Measurements from ENCODE around the gene PARP8.

Gene PARP8

DNA sequence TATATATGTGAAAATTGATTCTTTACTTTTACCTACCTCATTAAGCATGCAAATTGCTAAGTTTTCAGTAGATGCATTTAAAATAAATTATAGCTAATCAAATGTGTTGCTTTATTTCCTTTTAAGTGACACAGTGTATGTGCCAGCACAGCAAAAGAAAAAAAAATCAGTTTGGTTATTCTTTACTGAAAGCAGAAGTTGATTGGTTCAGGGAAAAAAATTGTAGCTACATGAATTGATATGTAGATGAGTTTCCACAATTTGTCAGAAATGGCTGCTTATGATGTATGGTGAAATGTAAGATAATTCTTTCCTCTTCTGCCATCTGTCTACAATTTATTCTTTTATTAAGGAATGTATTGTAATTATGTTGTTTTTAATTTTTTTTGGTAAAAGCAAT is 57.8 kb downstream of the PARP8 start:
- in situ Hi-C loops (cut with HindIII; ENCODE audit: low sequenced_read_pairs) = no loop called here

DNA sequence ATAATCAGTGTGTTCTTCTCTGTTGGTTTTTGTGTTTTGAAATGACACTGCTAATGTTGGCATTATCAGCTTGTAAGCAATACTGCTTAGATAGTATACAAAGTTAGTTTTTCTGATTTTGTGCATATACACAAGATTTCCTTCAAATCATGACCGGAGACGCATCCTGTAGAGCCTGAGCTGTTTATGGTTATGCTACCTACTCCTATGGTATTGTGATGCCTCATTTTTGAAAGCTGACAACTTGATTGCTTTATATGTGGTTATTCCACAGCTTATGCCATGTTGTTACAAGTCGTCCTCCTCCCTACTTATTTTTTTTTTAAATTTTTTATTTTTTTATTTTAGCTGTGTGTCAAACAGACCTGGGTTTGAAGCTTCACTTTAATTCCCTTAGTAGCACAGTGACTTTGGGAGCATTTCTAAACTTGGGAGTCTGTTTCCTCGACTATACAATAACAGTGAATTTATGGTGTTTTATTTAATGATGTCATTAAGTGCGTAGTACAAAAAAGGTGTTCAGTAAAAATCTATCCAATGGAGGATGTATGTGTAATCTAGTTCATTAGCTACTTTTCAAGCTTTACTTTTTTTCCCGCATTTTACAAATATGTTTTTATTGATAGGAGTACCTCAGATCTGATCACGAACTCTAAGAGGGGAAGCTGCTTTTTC is 59.5 kb downstream of the PARP8 start:
- in situ Hi-C loops (cut with HindIII; ENCODE audit: low sequenced_read_pairs) = loop anchor here (5.0 kb wide), 1 partner anchor 56 kb away; no protein-coding TSS in a partner anchor

DNA sequence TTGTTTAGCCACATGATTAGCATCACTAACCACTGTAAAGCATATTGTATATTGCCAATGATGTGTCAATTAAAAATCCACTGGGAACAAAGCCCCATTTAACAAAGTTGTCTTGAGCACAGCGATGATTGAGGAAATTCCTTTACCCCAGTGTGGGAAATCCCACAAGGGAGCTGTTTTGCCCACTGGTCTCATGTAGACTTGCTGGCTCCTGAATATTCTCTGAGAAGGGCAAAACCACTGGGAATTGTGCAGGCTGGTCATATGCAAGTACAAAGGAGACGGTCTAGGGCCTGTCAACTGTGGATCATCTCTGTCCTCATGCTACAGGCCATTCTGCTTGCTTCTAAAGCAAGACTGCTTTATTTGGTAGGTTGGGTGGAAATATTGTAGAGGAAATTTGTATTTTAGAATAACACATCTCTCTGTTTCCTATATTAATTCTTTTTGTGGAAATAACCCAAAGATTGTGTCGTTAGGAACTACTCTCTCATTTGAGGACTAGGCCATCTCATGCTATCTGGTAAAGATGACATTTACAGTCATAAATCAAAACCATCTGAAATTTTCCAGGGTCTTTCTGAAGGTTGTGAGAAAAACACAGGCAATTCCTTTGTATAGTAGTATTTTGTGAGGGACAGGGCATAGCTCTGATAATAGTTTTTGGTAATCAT is 60.2 kb downstream of the PARP8 start:
- in situ Hi-C loops (cut with HindIII; ENCODE audit: low sequenced_read_pairs) = loop anchor here (5.0 kb wide), 1 partner anchor 56 kb away; no protein-coding TSS in a partner anchor

DNA sequence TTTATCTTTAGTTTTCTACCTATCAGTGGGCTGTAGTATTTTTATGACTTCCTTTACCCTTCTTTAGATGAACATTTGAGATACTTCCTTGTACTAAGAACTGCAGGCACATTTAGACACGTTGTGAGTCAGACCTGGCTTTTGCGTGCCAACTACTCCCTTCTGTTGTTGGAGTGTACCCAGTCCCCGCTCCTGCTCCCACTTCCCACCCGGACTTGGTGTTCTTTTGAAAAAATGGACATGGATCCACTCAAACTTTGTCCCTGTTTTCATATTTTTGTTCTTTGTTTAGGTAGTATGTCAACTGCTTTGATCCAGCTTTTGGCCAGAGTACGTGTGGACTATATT is 60.7 kb downstream of the PARP8 start:
- in situ Hi-C loops (cut with HindIII; ENCODE audit: low sequenced_read_pairs) = loop anchor here (5.0 kb wide), 1 partner anchor 55 kb away; no protein-coding TSS in a partner anchor

DNA sequence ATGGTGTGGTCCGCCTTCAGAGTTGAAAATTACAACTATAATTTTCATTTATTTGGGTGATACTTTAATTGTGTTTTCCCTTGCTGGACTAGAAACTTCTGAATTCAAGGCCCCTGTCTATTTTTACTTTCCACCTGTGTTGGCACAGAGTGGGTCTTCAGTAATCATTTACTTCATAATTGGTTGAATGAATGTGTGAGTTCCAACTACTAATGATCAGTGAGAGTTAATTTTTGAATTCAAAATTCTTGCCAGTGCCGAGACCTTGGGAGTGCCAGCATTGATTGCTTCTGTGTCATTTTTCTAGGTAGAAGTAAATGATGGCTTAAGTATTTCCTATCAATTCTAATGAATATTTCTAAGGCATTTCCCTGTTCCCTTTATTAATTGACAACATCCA is 61.4 kb downstream of the PARP8 start:
- in situ Hi-C loops (cut with HindIII; ENCODE audit: low sequenced_read_pairs) = loop anchor here (5.0 kb wide), 1 partner anchor 54 kb away; no protein-coding TSS in a partner anchor

DNA sequence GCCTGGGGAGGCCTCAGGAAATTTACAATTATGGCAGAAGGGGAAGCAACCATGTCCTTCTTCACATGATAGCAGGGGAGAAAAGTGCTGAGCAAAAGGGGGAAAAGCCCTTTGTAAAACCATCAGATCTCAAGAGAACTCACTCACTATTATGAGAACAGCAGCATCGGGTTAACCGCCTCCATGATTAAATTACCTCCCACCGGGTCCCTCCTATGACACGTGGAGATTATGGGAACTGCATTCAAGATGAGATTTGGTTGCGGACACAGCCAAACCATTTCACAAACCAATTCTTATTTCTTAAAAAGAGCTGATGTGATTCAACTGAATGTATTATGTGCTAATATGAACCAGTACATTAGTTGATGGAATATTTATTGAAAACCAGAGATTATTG is 63.9 kb downstream of the PARP8 start:
- in situ Hi-C loops (cut with HindIII; ENCODE audit: low sequenced_read_pairs) = no loop called here

DNA sequence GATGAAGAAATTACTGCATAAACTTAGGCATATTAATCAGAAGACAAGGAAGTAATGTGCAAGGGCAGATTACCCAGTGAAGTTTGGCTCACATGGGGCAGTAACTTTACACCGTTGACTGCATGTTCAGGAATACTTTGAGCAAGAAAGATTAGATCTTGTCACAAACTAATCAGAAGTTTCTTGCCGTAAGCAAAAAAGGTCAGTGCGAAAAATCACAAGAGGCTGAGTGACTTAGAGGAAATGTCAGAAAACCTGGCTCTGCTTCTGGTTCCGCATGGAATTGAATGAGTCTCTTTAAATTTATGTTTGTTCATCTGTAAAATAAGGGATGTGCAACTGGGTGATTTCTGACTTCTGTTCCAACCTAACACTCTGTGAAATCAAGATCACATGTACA is 64.4 kb downstream of the PARP8 start:
- in situ Hi-C loops (cut with HindIII; ENCODE audit: low sequenced_read_pairs) = no loop called here

DNA sequence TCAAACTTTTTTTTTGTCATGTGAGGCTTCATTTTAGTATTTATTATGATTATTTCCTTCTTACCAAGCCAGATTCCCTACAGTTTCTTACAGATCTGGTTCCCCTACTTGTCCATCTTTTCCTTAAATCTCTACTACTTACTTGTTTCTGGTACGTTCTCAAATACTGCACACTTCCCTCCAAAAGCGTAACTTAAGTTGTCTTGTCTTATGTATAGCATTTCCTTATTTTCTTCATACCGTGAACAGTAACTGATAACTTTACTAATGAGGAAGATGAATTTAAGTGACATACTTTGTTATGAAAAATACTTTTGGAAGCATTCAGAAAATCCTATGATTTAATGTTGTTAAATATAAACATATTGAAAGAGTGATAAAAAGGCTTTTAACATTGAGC is 67.3 kb downstream of the PARP8 start:
- in situ Hi-C loops (cut with HindIII; ENCODE audit: low sequenced_read_pairs) = no loop called here

DNA sequence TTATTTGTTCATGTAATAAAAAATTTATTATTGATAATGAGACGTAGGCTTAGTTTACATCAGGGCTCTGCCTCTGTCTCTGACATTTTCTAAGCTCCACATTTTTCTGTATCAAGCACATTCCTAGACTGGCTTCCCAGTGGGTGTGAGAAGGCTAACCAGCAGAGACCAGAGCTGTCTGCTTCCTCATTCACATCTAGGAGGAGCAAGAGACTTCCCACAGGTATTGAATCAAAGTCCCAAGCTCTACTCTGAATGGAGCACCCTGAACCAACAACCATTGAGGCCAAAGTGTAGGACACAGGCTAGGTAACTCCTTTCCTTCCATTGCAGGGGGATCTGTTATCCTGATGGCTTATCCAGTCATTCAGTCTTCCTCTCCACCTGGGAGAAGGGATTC is 72.4 kb downstream of the PARP8 start:
- in situ Hi-C loops (cut with HindIII; ENCODE audit: low sequenced_read_pairs) = no loop called here

DNA sequence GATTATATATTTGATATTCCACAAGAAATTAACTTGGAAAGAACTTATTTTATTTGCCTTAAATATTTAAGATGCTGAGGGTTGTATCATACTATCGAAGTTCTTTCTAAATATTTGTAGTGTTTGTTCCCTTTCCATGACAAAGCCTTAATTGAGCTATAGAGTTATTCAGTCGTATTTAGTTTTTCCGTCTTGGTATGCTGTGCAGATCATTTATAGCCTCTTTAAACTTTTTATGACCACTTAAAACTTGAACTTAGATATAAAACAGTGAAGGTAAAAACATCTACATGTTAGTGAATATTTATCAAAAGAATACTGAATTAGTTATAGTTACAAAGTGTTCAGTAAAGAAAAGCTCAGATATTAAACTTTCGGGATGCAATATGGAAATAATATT is 74.4 kb downstream of the PARP8 start:
- in situ Hi-C loops (cut with HindIII; ENCODE audit: low sequenced_read_pairs) = no loop called here

DNA sequence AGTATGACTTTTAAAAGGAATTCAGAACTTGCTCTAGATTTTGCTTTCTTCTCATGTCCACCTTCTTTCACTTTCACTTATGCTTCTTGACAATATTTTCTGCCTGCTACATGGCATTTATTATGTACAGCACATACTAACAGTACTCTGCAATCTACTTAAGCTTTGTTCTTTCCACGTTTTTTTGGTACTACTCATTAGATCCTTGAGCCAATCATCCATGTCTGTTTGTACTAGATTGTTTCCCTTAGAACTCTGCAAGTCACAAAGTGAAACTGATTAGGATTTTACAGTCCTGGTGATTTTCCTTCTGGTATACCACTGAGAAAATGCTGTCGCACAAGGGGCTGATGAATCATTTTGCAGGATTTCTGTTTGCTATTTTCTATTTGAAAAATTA is 78.3 kb downstream of the PARP8 start:
- in situ Hi-C loops (cut with HindIII; ENCODE audit: low sequenced_read_pairs) = no loop called here

DNA sequence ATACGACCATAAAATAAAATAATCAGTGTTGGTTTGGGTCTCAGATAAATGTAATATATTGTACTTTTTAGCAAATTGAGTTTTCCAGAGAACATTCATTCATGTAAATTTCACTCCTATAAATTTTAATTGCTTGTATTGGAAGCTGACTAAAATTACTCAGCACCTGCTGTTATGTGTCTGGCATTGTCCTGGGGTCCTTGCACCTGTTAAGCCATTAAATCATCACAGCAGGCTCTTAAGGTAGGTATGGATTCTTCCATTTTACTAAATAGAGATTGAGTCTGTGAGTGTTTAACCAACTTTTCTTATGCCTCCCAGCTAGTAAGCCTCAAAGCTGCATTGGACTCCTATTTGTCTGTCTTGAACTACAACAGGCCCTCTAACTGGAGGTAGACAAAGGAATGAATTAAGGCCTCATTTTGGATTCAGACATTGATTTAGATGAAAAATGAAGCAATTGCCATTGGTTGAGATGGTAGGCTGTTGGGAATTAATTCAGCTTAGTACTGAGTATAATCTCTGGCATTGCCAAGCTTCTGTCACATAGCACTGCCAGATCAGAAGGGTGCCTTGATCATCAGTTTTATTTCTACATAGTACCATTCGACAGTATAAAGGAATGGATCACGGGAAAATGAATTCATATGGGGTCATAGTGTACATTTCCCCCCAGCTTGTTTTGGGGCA is 78.9 kb downstream of the PARP8 start:
- in situ Hi-C loops (cut with HindIII; ENCODE audit: low sequenced_read_pairs) = no loop called here

DNA sequence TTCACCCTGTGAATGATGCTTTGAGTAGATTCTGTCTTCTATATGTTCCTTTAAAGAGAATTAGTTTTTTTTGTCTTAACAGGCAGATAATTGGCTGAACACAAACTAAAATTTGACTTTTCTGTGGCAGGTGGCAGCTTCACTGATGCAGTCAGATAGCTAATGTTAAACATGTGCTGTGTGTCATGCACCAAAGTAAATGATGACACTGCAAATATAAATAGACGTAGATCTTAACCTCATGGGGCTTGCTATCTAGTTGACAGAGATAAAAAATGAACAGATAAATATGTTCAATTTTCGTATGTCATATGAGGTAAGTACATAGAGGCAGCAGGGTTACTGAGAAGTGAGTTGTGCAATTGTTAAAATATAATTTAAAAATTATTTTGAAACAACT is 82.7 kb downstream of the PARP8 start:
- in situ Hi-C loops (cut with HindIII; ENCODE audit: low sequenced_read_pairs) = no loop called here

DNA sequence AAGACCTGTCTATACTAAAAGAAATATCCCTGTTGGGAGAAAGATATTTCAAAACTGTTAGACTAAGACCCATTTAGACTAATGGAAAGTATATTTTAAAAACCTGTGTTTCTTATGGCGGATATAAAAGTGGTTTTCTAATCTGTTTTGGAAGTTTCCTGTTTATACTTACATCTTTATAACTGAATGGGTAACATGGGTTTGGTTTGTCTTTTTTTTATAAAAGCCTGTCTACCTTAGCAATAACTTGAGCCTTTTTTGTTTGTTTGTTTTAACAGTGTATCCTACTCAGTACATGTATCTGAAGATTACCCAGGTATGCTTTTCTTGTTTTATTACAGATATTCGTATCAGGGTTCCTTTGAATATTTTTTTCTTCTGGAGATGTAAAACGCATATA is 83.4 kb downstream of the PARP8 start:
- in situ Hi-C loops (cut with HindIII; ENCODE audit: low sequenced_read_pairs) = no loop called here

DNA sequence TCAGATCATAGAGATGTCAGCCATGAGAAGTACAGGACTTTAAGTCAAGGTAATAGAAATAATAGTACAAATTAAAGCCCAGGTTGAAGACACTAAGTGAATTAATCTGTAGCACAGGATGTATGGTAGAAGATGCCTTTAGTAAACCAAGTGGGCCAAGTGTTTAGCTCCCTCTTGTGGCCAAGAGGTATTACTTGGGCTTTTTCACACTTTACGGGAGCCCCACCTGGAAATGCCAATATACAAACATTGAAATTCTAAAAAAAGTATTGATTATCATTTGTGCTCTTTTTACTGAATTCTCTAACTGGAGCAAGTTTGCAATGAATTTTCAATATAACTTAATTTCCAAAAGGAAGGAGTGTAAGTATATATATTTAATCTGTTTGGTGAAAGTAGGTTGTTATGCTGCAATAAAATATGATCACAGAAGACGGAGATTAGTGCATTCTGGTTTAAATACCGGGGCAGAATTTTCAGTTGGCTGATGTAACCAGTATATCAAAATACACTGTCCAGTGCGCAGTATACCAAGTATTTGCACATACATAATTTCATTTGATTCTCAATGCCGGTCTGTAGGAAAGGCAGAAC is 84.7 kb downstream of the PARP8 start:
- in situ Hi-C loops (cut with HindIII; ENCODE audit: low sequenced_read_pairs) = no loop called here

DNA sequence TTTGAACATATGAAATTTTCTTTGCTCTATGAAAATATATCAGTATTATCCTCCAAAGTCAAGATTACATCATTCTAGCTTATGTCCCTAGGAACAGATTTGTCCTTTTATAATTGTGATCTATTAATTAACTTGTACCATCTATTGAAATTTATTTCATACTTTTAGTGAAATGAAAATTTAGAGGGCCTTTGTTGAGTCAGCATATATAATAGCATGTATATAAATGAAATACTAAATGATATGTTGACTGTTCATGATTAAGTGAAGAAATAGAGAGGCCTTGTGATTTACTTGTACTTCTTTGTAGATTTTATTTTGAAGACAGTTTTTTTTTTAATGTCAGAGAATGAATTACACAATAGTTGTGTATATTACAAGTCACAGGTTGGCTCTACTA is 86.4 kb downstream of the PARP8 start:
- in situ Hi-C loops (cut with HindIII; ENCODE audit: low sequenced_read_pairs) = no loop called here

DNA sequence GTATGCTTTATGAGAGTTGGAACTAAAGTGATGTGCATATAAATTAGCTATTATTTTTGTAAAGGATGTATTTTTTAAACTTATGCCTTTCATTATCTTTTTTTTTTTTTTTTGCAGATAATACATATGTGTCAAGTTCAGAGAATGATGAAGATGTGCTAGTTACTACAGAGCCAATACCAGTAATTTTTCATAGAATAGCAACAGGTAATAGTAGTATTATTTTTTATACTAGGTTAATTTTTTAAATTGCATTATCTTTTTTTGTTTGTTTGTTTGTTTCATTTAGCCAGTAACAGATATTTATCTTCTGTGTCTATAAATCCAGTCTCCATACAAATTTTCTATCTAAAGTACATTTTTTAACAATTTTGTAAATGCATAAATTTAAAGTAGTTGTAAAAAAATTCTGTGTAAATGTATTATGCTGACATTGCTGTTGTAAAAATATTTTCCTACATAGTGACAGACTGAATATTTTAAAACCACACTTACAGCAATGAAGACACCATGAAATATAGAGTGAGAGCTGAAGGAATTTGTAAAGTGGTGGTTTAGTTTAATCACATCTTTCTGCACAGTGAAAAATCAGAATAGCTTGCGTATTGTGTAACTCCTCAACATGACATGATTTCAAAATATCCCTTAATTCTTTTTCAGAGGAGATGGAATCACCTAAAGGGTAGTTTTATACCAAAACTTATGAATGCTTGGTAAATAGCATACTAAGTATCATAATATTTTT is 93.3 kb downstream of the PARP8 start:
- in situ Hi-C loops (cut with HindIII; ENCODE audit: low sequenced_read_pairs) = no loop called here

DNA sequence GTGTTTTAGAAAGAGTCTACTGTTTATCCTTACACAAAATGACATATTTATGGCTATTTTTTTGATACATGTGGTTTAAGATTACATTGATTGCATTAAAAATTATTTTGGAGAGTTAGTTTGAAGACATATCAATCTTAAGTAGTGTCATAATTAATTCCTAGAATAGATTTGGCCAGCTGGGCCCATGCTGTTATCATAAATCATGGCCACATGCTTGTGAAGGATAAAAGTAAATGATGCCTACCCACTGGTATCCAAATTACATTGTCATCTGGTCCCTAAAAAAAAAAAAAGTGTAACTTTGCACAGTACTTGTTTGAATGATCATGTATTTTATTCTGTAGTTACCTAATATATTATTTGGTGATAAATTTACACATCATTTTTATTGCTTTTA is 96.9 kb downstream of the PARP8 start:
- in situ Hi-C loops (cut with HindIII; ENCODE audit: low sequenced_read_pairs) = no loop called here

DNA sequence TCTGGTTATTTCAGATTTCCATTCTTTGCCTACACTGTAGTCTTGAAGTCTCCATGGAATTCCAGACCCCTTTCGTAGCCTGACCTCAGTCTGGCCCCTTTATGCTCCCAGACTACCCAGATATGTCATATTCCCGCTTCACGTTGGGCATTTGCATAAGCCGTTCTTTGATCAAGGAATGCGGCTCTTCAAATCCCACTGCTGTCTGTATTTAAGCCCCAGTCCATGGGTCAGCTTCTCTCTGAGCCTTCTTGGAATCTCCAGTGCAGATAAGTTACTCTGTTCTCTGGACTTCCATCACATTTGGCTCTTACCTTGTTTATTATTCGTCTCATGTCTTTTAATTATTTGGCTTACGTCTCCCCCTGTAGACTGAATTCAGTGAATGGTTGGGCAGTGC is 97.4 kb downstream of the PARP8 start:
- in situ Hi-C loops (cut with HindIII; ENCODE audit: low sequenced_read_pairs) = no loop called here

DNA sequence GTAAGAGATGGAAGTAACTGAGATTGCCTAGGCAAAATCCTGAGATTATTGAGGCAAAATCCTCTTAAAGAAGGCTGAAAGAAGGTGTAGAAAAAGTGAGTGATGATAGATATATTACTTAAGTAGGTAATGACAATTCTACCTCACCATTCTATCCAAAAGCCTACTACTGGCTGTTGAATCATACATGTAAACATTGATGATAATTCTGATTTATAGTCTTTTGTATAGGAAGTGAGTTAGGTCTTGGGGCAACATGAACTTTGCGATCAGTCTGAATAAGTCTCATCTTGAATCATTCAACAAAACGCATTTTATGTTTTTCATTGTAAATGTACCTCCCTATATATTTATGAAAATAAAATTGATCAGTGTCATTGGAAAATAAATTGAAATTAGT is 99.6 kb downstream of the PARP8 start:
- in situ Hi-C loops (cut with HindIII; ENCODE audit: low sequenced_read_pairs) = no loop called here

DNA sequence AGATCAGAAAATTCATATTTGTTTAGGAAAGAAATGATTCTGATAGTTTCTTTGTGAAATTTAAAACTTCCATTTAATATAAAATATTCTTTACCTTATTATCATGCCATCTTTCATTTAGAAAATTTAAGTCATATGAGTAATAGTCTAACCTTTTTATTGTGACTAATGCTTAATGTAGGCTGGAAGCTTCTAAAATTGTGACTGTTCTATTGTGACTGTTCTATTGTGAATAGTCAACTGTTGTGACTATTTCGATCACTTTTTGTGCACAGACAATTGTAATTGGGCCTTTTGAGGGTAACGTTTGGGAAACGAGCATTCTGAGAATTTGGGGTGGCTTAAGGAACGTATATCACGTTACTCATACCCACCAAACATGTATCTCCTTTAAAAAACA is 100.0 kb downstream of the PARP8 start:
- in situ Hi-C loops (cut with HindIII; ENCODE audit: low sequenced_read_pairs) = no loop called here

All from endothelial cell of hepatic sinusoid (primary cell).